Mucosa of descending colon (tissue), 3 donors: ENCODE measurements around the gene ITPKC. TPM values are rescaled to one million over a fixed set of nuclear protein-coding genes. Genes with fewer than 3 reads are reported as not detected.
A peak's percentile ranks its signal among the peaks of the same experiment; 100 is the strongest.

ENCODE experiments used
- ATAC-seq: fragments of 200-7000 bp; cut with Tn5 transposase; one replicate; pipeline ENCODE4 v1.9.1; 2020; ENCODE audit warnings: mild to moderate bottlenecking, moderate library complexity
- DNase-seq, 3 donors: peaks; one replicate each; pipeline ENCODE4 v3.0.0-alpha.2; 2020
- H3K36me3 ChIP-seq: fragments of 200-600 bp; one replicate; pipeline ENCODE4 v1.8.0; 2021; ENCODE audit warnings: low read depth, mild to moderate bottlenecking
- H3K4me1 ChIP-seq: fragments of 200-600 bp; one replicate; pipeline ENCODE4 v1.8.0; 2021; ENCODE audit warnings: low read depth, mild to moderate bottlenecking
- H3K4me3 ChIP-seq: fragments of 200-600 bp; one replicate; pipeline ENCODE4 v1.8.0; 2021; ENCODE audit warnings: mild to moderate bottlenecking
- H3K9me3 ChIP-seq: fragments of 200-600 bp; one replicate; pipeline ENCODE4 v1.8.0; 2021; ENCODE audit warnings: mild to moderate bottlenecking
- intact Hi-C, 2 donors: fragments of 100-400 bp; cut with DNase I in 1 of 2; cut with micrococcal nuclease in 1 of 2; formaldehyde crosslinking; loops; one replicate each; pipeline versions ENCODE4 v1.11.0 to v1.11.1; 2022; cut with DNase I, micrococcal nuclease
- total RNA-seq, 3 donors: library from RNA; stranded (reverse); fragmentation: NEBNext Ultra II Directional in 2 of 3; extraction: Animal tissue kit (Norgen Biotek cat#: 25700) in 2 of 3; gene quantifications; one replicate each; pipeline versions ENCODE4 v1.2.1 to v1.2.4, GENCODE V29; 2021 to 2023
- TF ChIP-seq, protein P1 (sequence below): fragments of 200-600 bp; IDR thresholded peaks from one replicate; pipeline ENCODE4 v1.8.0; 2022; ENCODE audit warnings: antibody characterized with exemption, mild to moderate bottlenecking
- donor health status: DM: no; HTN: no; CAD: no; lungs with moderate emphysema.
- donor health status: DM: no; HTN: no; CAD: no.
- donor health status: DM: no; HTN: yes; CAD: no.

The ITPKC gene
- total RNA-seq, 3 donors from 2014 or later, result 22.1 to 26.1 (median 23.2) TPM

DNA sequence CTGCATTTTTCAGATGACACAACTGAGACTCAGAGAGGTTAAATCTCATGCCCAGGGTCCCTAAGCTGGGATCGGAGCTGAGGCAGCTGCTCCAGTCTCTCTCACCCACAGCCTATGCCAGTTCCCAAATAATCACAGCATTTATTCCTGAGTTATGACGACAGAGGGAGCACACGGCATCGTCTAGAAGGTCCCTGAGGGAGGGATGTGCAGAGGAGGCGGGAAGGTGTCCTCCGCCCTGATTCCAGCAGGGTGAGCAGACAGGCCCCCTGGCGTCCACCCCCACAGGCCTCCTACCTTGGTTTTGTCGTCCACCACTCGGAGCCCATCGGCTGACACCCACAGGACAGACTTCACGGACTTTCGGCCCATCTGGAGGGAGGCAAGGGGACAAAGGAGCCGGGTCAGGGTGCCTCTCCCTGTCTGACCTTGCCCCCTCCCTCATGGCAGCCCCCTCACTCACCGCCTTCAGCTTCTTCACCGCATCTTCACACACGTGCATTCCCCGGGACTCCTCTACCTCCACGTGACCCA, 34.4 kb upstream of the ITPKC start:
- H3K4me3 ChIP-seq, result no peak overlapping the region
- H3K9me3 ChIP-seq, result no peaks in the 10 kb centered on the region
- intact Hi-C loops, result no loop called here
- TF ChIP-seq, protein P1, sequence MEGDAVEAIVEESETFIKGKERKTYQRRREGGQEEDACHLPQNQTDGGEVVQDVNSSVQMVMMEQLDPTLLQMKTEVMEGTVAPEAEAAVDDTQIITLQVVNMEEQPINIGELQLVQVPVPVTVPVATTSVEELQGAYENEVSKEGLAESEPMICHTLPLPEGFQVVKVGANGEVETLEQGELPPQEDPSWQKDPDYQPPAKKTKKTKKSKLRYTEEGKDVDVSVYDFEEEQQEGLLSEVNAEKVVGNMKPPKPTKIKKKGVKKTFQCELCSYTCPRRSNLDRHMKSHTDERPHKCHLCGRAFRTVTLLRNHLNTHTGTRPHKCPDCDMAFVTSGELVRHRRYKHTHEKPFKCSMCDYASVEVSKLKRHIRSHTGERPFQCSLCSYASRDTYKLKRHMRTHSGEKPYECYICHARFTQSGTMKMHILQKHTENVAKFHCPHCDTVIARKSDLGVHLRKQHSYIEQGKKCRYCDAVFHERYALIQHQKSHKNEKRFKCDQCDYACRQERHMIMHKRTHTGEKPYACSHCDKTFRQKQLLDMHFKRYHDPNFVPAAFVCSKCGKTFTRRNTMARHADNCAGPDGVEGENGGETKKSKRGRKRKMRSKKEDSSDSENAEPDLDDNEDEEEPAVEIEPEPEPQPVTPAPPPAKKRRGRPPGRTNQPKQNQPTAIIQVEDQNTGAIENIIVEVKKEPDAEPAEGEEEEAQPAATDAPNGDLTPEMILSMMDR, result no peak
- peaks cover 10% of the 10 kb centered on the region for H3K4me1 ChIP-seq
- H3K36me3 ChIP-seq, result no peaks in the 10 kb centered on the region
- no peak for DNase-seq
- ATAC-seq, result no peak

DNA sequence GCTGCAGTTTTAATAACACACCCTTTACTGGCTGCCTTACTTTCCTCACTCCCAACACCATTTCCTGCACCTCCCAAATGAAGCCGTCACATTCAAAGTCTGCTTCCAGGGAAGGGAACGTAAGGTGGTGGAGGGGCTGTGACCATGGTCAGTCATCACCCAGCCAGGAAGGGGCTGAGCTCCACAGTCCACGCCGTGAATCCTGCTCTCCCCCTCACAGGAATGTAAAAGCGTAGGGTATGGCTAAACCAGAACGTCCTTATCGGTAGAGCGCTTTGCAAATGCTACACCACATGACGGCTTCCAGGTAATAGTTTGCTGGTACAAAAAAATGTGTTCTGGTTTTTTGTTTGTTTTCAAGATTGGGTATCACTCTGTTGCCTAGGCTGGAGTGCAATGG, 33.5 kb upstream of the ITPKC start:
- H3K36me3 ChIP-seq, result no peaks in the 10 kb centered on the region
- H3K9me3 ChIP-seq, result no peaks in the 10 kb centered on the region
- no peak for DNase-seq
- no peak for ATAC-seq
- H3K4me3 ChIP-seq, result no peak overlapping the region
- TF ChIP-seq, protein P1, result no peak
- intact Hi-C loops, result no loop called here
- H3K4me1 ChIP-seq, result peaks cover 13% of the 10 kb centered on the region

DNA sequence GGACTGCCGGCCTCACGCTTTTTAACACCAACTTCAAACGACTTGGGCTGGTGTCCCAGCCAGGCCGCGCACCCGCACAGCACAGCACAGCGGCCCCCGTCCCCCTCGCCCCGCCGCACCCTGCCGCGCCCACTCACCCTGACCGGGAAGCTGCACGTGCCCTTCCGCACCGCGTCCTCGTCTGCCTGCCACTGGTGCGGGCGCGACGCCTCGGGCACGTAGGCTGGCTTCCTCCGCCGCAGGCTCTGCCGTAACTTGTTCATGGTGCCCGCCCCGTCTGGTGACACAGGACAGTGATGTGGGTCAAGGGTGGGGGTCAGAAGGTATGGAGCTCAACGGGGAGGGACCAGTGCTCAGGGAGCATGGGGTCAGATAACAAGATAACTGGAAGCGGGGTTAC, 32.6 kb upstream of the ITPKC start:
- no peaks in the 10 kb centered on the region for H3K9me3 ChIP-seq
- DNase-seq (no peak), ATAC-seq (no peak)
- H3K4me1 ChIP-seq, result peaks cover 13% of the 10 kb centered on the region
- H3K4me3 ChIP-seq, result no peak overlapping the region
- intact Hi-C loops, result no loop called here
- TF ChIP-seq, protein P1, result no peak
- no peaks in the 10 kb centered on the region for H3K36me3 ChIP-seq

DNA sequence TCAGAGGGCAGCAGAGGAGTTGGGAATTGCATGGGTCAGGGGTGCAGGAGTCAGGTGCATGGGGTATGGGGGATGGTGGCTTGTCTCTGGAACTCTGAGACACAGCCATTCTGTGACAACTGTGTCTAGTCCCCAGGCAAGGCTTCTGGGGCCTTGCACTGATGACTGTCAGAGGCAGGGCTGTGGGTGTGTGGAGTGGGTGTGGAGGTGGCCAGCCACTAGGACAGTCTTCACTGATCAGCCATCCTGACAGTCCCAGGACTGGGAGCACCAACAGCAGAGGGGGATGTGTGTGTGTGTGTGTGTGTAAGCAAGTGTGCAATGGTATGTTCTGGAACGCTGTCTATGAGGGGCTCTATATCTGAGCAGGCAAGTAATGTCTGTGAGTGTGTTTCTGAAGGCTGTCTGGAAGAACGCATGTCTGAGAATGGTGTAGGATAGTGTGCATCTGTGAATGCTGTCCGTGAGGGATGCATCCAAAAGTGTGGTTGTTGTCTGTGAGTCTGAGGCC, 31.8 kb upstream of the ITPKC start:
- Histone ChIP-seq H3K4me1 (peaks cover 13% of the 10 kb centered on the region), H3K4me3 (no peak overlapping the region), H3K9me3 (no peaks in the 10 kb centered on the region), H3K36me3 (no peaks in the 10 kb centered on the region)
- intact Hi-C loops, result no loop called here
- TF ChIP-seq, protein P1, result no peak
- no peak for DNase-seq
- no peak for ATAC-seq

DNA sequence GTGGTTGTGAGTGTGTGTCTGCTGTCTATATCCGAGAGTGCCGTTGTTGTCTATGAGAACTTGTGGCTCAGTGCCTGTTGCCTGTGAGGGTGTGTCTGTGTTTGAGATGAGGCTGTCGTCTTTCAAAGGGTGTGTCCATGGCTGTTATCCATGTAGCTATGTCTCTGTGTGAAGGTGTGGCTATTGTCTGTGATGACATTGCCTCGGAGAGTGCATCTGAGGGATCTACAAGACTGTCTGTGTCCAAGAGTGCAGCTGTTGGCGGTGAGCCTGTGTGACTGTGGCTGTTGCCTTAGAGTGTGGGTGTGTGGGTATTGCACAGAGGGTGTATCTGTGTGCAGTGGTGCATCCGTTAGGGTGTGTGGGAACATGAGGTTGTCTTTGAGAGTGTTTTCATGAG, 31.3 kb upstream of the ITPKC start:
- intact Hi-C loops, result no loop called here
- H3K36me3 ChIP-seq, result no peaks in the 10 kb centered on the region
- H3K4me1 ChIP-seq, result peaks cover 13% of the 10 kb centered on the region
- ATAC-seq (peak; percentile 49), DNase-seq (peak in 1 of 3 donors; percentile 49)
- TF ChIP-seq, protein P1, result no peak
- H3K9me3 ChIP-seq, result no peaks in the 10 kb centered on the region
- no peak overlapping the region for H3K4me3 ChIP-seq
